Osteoblast (primary cell): ENCODE measurements around the gene ZNRD2. TPM values are rescaled to one million over a fixed set of nuclear protein-coding genes. Genes with fewer than 3 reads are reported as not detected.
A peak's percentile ranks its signal among the peaks of the same experiment; 100 is the strongest.

Experiments
- DNase-seq: peaks from one replicate; pipeline ENCODE4 v3.0.0; 2011; ENCODE audit warnings: low spot score, mixed read lengths; ENCODE audit not compliant: insufficient read length; ENCODE audit errors: missing footprints
- H2AFZ ChIP-seq: 2 replicates; pipeline ENCODE4 v1.6.0; 2011; ENCODE audit warnings: mild to moderate bottlenecking, low read length
- H3K27ac ChIP-seq: 2 replicates; pipeline ENCODE4 v1.5.1; 2011; ENCODE audit warnings: mild to moderate bottlenecking, low read depth, low read length, moderate library complexity
- H3K27me3 ChIP-seq: 2 replicates; pipeline ENCODE4 v1.6.0; 2012; ENCODE audit warnings: mild to moderate bottlenecking, control low read depth, inconsistent platforms, low read length, moderate library complexity; ENCODE audit not compliant: insufficient read depth
- H3K36me3 ChIP-seq: 2 replicates; pipeline ENCODE4 v1.5.1; 2011; ENCODE audit warnings: mild to moderate bottlenecking, low read length, control low read depth, moderate library complexity; ENCODE audit not compliant: insufficient read depth
- H3K4me1 ChIP-seq: 2 replicates; pipeline ENCODE4 v1.5.1; 2011; ENCODE audit warnings: mild to moderate bottlenecking, low read length, control low read depth, moderate library complexity; ENCODE audit not compliant: insufficient read depth
- H3K4me2 ChIP-seq: 2 replicates; pipeline ENCODE4 v1.6.0; 2011; ENCODE audit warnings: mild to moderate bottlenecking, low read length; ENCODE audit not compliant: insufficient read depth
- H3K4me3 ChIP-seq: fragments of 200-600 bp; sonication (generic); 3 replicates; pipeline ENCODE4 v1.5.1; 2012; ENCODE audit warnings: mild to moderate bottlenecking, low read length, inconsistent platforms; ENCODE audit not compliant: insufficient read depth
- H3K79me2 ChIP-seq: 2 replicates; pipeline ENCODE4 v1.6.0; 2012; ENCODE audit warnings: mild to moderate bottlenecking, low read length, control low read depth, inconsistent platforms; ENCODE audit not compliant: insufficient read depth
- H3K9me3 ChIP-seq: 2 replicates; pipeline ENCODE4 v1.5.1; 2011; ENCODE audit warnings: low read depth, low read length, control low read depth
- H4K20me1 ChIP-seq: 2 replicates; pipeline ENCODE4 v1.6.0; 2012; ENCODE audit warnings: mild to moderate bottlenecking, low read length, control low read depth; ENCODE audit not compliant: insufficient read depth
- total RNA-seq: library from RNA; depleted of rRNA; stranded (reverse); fragments of >200 nt; gene quantifications from 2 replicates; pipeline ENCODE4 v1.2.3, GENCODE V29; 2012
- TF ChIP-seq, protein P1 (sequence below): IDR thresholded peaks from 2 replicates; pipeline ENCODE4 v1.5.1; 2011; ENCODE audit warnings: mild to moderate bottlenecking, low read depth, low read length, moderate library complexity; ENCODE audit errors: extremely low read depth

ZNRD2 gene
- total RNA-seq, 1 donor: 42.3 TPM

DNA sequence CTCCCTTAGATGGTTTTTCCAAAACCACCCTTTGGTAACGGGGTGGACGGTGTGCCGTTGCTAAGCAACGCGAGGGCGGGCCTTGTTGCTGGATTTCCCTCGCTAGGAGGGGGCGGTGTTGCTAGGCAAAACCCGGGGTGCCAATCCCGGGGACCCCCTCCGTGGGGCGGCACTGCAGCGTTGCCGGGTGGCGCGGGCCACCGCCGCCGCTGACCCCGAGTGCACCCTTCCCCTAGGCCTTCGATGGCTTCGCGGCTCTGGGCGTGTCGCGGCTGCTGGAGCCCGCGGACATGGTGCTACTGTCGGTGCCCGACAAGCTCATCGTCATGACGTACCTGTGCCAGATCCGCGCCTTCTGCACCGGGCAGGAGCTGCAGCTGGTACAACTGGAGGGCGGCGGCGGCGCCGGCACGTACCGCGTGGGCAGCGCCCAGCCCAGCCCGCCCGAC, 14.5 kb downstream of the ZNRD2 start:
- H3K4me2 ChIP-seq: no peak overlapping the region
- TF ChIP-seq, protein P1, sequence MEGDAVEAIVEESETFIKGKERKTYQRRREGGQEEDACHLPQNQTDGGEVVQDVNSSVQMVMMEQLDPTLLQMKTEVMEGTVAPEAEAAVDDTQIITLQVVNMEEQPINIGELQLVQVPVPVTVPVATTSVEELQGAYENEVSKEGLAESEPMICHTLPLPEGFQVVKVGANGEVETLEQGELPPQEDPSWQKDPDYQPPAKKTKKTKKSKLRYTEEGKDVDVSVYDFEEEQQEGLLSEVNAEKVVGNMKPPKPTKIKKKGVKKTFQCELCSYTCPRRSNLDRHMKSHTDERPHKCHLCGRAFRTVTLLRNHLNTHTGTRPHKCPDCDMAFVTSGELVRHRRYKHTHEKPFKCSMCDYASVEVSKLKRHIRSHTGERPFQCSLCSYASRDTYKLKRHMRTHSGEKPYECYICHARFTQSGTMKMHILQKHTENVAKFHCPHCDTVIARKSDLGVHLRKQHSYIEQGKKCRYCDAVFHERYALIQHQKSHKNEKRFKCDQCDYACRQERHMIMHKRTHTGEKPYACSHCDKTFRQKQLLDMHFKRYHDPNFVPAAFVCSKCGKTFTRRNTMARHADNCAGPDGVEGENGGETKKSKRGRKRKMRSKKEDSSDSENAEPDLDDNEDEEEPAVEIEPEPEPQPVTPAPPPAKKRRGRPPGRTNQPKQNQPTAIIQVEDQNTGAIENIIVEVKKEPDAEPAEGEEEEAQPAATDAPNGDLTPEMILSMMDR: no peak
- no peak for DNase-seq
- no peak overlapping the region for H3K27ac ChIP-seq
- no peaks in the 10 kb centered on the region for H3K9me3 ChIP-seq
- no peak overlapping the region for H3K4me3 ChIP-seq
- peaks cover 9% of the 10 kb centered on the region for H3K79me2 ChIP-seq
- H2AFZ ChIP-seq: no peak overlapping the region
- H3K36me3 ChIP-seq: peaks cover 45% of the 10 kb centered on the region
- H3K27me3 ChIP-seq: no peaks in the 10 kb centered on the region
- peaks cover 13% of the 10 kb centered on the region for H4K20me1 ChIP-seq
- H3K4me1 ChIP-seq: peaks cover 17% of the 10 kb centered on the region

DNA sequence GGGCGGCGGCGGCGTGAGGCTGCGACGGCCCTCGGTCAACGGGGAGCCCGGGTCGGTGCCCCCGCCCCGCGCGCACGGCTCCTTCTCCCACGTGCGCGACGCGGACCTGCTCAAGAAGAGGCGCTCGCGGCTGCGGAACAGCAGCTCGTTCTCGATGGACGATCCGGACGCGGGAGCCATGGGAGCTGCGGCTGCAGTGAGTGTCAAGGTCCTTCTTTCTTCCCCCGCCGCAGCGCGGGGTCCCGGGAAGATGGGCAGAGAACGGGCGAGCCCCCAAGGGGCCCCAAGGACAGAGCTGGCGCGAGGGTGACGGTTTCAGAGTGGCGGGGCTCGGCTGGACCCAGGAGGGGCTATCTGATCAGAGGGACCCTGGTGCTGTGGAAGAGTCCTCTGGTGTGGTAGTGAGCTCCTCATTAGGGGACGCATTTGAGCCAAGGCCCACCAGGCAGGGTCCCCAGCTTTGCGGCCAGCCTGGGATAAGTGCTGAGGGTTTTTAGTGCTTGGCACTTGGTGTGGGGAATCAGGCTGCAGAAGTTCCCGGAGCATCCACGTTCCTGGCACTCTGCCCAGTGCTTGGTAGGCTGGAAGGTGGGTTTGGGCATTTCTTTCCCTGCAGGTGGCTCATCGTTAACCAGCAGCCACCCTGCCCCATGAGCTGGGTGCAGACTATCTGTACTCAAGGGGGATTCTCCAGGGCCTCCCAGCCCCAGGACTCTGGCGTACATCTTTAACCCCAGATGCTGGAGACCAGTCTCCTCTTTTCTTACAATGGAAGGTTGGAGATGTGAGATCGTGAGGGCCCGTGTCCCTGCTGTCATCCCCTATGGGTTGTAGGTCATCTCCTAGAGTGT, 15.3 kb downstream of the ZNRD2 start:
- peak; percentile 88 for DNase-seq
- Histone ChIP-seq H4K20me1 (peaks cover 6% of the 10 kb centered on the region), H3K4me2 (no peak overlapping the region), H3K4me3 (no peak overlapping the region), H3K27me3 (no peaks in the 10 kb centered on the region), H3K79me2 (peaks cover 9% of the 10 kb centered on the region), H3K36me3 (peaks cover 45% of the 10 kb centered on the region), H2AFZ (no peak overlapping the region), H3K27ac (no peak overlapping the region), H3K9me3 (no peaks in the 10 kb centered on the region), H3K4me1 (peaks cover 17% of the 10 kb centered on the region)
- TF ChIP-seq, protein P1: no peak

DNA sequence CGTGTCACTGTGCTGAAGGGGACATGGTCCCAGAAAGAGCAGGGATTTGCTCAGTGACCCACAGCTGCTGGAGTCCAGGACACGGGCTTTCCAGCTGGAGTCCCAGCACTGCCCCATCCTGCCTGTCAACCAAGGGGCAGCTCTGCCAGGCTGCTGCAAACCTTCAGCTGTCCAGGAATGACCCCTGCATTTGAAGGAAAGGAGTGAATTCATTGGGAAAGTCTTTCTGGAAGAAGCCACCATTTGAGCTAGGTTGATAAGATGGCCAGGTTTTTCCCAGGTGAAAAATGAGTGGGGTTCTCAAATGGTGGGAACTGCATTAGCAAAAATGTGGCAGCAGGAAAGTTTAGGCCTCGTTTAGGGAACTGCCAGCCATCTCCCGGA, 16.0 kb downstream of the ZNRD2 start:
- TF ChIP-seq, protein P1: no peak
- peak; percentile 93 for DNase-seq
- H3K4me1 ChIP-seq: peaks cover 17% of the 10 kb centered on the region
- H4K20me1 ChIP-seq: peaks cover 6% of the 10 kb centered on the region
- peaks cover 9% of the 10 kb centered on the region for H3K79me2 ChIP-seq
- H3K9me3 ChIP-seq: no peaks in the 10 kb centered on the region
- no peak overlapping the region for H2AFZ ChIP-seq
- peaks cover 43% of the 10 kb centered on the region for H3K36me3 ChIP-seq
- H3K4me3 ChIP-seq: no peak overlapping the region
- no peak overlapping the region for H3K27ac ChIP-seq
- no peaks in the 10 kb centered on the region for H3K27me3 ChIP-seq
- H3K4me2 ChIP-seq: no peak overlapping the region

DNA sequence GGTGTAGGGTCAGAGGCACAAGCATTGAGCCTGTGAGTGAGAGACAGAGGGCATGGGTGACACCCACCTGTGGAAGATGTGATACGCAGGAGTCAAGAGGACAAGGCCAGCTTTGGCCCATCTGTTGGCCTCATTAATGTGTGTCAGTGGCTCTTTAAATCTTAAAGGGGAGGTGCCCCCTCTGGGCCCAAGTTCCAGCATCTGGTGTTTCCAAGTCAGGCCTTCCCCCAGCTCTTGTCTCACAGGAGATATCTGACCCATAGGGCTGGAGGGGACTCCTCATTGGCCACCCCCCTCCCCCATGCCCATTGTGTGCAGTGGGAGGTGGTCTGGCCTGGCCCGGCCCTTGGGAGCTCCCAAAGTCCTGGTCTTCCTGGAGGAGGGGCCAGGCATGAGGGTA, 16.4 kb downstream of the ZNRD2 start:
- H3K4me2 ChIP-seq: no peak overlapping the region
- H3K79me2 ChIP-seq: peaks cover 9% of the 10 kb centered on the region
- H3K4me3 ChIP-seq: no peak overlapping the region
- peaks cover 17% of the 10 kb centered on the region for H3K4me1 ChIP-seq
- peaks cover 6% of the 10 kb centered on the region for H4K20me1 ChIP-seq
- H3K9me3 ChIP-seq: no peaks in the 10 kb centered on the region
- H2AFZ ChIP-seq: no peak overlapping the region
- H3K36me3 ChIP-seq: peaks cover 43% of the 10 kb centered on the region
- H3K27me3 ChIP-seq: no peaks in the 10 kb centered on the region
- TF ChIP-seq, protein P1: no peak
- DNase-seq: peak; percentile 98
- H3K27ac ChIP-seq: no peak overlapping the region
